GM21576 (cell line): ENCODE data around the gene SPATA21.
A peak's percentile ranks its signal among the peaks of the same experiment; 100 is the strongest.

Experiments
- ATAC-seq: cut with Tn5 transposase; IDR thresholded peaks from one replicate; pipeline ENCODE4 v1.9.1; 2021; ENCODE audit warnings: mild to moderate bottlenecking, moderate library complexity; ENCODE audit not compliant: unreplicated experiment

SPATA21 gene

GRCh38 chr1:16351994-16352841 lies 85.0 kb downstream of the SPATA21 start, which contains the start of gene FBXO42:
Gene FBXO42, minus strand, starts transcription at chr1:16352480. Its CDS starts 37,062 bp downstream, at chr1:16315418.
- peak; percentile 83 for ATAC-seq

DNA sequence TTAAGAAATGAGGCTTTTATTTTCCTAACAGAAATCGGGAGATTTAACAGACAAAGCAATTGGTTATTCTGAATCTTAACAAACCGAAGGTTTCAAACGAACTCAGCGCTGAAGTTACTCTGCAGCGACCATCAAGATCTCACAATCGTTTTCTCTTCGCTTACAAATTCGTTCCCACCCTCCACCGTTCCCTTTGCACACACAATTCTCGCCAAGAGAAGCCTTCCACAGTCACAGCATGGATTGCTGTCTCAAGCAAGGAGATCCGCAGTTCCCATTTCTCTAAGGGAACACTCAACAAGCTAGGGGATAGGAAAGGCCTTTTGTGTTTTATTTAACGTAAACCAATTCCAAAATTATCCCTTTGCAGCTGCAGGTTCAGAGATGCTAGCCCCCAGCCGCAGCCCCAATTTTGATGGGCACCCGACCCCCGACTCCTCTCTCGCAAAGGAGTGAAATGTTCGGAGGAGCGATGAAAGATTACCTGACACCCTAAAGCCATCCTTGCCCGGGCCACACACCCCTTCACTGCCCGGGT lies 85.7 kb downstream of the SPATA21 start:
- no peak for ATAC-seq

DNA sequence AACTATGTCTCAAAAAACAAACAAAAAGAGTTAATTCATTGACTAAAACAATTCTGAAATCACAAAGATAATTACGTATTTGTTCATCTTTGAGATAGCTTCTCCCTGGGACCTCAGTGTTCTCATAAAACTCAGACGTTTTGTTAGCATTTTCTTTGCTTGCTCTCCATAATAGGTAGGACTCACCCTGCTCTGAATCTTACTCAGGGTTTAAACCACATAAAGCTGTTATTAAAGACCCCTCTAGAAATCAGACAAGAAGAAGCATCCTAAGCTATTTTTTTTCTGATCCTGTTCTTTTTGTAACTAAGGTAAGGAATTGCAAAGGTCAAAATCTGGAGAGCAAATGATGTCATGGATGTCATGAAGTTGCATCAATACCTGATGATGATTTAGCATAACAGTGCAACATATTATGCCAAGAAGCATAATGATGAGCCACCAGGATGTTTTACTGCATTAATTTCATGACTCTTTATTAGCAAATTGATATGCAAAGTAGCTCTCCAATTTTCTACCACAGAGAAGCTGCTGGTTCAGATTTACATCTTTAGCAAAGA lies 87.3 kb downstream of the SPATA21 start:
- ATAC-seq, result no peak
